ENCODE data around the gene SGPL1. TPM values are rescaled to one million over a fixed set of nuclear protein-coding genes. Genes with fewer than 3 reads are reported as not detected.

SGPL1 gene
- polyA plus RNA-seq, 4 donors = 39.6 to 66.2 (median 60.0) TPM

DNA sequence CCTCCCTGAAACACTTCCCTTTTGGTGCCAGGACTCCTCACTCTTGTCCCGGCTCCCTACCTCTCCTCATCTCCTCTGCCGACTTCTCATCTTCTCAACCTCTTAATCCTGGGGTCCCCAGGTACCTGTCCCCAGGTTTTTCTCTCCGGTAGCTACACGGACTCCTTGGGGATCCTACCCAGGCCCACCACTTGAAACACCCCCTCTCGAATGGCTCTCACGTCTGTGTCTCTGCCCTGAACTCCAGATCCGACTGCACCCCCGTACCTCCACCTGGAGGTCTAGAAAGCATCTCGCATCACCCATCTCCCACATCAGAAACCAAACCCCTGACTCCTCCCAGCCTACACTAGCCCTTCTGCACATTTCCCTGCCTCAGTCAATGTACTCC is 35.4 kb upstream of the SGPL1 start:
- no peak for DNase-seq (ENCODE audit: low read depth in 4 of 4, low spot score in 3 of 4)

DNA sequence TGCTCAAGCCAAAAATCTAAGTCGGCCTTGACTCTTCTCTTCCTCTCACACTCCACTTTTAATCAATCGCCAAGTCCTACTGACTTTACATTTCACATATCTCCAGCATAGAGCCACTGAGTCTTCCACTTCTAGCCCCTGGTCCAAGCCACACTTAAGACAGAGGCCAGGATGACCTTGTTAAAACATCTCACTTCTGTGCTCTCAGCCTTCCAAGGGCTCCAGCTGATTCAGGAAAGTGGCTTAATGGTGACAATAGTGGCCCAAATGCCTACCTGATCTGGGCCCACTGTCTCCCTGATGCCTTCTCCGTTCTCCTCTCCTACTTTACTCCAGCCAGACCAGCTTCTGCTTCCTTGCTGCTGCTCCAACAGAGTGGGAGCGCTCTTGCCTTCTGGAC is 35.0 kb upstream of the SGPL1 start:
- no peak for DNase-seq (ENCODE audit: low read depth in 4 of 4, low spot score in 3 of 4)

DNA sequence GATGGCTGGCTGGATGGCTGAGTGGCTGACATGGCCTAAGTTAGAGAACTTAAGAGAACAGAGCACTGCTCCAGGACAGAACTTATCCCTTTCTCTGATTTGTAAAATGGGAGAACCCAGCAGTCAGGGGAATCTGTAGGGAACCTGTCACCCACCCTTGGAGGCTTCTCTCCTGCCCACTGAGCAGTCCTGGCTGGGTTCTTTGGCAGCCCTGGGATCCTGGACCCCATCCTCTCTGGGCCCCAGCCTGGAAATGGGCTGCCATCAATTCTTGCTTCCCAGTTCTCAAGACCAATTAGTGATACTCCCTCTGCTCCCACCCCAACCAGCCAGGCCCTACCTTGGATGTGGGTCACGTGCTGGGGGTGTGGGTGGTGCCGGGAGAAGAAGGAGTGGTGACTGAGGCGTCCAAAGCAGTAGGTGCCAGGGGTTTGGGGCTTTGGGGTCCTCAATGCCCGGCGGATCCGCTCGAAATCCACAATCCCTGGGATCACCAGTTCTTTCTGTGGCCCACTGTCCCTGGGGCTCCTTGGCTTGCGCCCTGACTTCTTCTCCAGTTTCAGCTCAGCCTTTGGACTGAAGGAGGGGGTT is 34.2 kb upstream of the SGPL1 start:
- DNase-seq (ENCODE audit: low read depth in 4 of 4, low spot score in 3 of 4) = no peak

DNA sequence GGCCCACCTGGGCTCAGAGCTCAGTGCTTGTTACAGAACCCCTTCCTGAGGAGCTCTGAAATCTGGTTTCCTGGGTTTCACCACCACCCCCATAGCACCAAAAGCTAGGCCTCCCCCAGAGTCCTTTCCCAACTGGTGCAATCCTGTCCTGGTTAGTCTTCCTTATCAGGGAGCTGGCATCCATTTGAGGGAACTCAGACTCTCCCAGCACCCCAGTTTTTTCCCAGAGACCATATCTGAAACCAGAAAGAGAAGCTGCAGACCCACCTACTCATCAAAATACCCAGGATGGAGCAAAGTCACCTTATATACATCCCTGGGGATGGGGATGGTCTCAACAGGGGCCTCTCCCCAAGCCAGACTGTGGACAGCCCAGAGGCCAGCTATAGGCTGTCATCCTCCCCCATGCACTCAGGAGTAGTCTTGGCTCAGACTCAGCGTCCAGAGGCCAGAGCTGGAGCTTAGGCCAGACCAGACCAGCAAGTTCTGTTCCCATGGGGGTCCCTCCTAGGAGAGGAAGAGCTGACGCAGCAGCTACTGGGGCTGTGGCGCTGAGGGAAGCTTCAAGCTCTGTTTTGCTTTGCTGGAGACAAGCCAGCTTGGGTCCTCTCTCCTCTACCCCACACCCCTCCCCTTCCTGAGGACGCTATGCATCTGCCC is 33.5 kb upstream of the SGPL1 start:
- DNase-seq (ENCODE audit: low read depth in 4 of 4, low spot score in 3 of 4) = no peak

DNA sequence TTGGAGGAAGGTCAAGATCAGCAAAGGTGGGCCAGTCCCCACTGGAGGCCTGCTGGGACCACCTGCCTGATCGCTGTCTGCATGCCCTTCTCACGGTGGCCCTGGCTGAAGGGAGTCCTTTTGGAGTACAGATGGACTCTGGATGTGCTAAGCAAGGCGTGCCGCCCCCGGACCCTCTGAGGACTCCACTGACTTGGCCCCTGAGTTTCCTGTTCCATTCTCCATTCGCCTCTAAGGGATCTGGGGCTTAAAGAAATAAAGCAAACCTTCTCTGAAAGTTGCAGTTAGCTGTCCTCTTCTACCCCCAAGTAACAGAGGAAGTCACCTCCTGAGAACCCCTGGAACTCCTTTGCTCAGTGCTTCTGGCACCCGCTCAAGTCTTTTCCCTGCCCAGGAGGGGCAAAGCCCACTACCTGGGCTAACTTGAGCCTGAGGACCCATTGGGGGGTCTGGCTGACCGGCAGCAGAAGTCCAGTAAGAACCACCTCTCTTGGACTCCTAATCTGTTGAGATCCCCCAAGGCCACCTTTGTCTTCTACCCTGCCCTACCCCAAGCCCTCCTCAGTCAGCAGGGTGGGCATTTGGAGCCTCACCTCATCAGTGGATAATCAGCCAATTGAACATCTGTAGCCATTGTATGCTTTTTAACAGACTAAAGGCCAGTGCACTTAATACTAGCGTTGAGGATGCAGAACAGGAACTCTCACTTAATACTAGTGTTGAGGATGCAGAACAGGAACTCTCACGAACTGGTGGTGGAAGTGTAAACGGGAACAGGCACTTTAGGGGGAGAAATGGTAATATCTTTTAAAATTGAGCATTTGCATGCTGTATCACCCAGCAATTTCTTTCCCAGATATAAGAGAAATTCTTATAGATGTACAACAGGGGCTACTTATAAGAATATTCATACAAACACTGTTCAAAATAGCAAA is 32.7 kb upstream of the SGPL1 start:
- DNase-seq (ENCODE audit: low read depth in 4 of 4, low spot score in 3 of 4) = no peak

DNA sequence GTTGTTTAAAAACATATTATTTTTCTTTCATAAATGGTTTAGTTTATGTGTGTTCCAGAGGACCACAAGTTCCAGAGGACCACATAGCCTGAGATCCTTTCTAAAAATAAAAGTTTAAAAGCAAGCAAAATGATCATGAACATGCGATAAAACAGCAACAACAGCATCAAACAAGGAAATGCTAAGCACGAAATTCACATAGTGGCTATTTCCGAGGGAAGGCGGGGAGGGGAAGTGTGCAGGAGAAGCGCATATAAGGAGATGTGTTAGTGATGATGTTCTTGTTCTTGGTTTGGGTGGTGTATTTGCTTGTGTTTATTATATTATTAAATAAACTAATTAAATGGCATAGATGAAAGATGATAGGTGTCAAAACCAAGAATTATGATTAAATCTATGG is 31.7 kb upstream of the SGPL1 start:
- no peak for DNase-seq (ENCODE audit: low read depth in 4 of 4, low spot score in 3 of 4)

DNA sequence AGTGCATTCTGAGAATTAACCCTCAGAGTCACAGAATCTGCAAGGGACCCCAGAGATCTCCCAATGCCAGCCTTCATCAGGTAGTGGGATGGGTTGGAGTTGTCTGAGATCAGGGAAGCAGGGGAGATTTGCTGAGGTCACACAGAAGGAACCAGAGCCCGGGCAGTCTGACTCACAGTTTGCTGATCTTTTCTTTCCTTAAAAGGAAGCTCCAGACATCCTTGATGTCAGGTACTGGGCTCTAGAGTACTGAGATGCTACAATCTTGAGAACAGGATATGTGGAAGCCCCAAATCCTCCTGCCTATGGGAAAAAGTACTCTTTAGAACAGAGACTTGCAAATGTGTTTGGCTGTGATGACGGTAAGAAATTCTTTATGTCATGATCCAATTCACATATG is 31.3 kb upstream of the SGPL1 start:
- DNase-seq (ENCODE audit: low read depth in 4 of 4, low spot score in 3 of 4) = no peak

DNA sequence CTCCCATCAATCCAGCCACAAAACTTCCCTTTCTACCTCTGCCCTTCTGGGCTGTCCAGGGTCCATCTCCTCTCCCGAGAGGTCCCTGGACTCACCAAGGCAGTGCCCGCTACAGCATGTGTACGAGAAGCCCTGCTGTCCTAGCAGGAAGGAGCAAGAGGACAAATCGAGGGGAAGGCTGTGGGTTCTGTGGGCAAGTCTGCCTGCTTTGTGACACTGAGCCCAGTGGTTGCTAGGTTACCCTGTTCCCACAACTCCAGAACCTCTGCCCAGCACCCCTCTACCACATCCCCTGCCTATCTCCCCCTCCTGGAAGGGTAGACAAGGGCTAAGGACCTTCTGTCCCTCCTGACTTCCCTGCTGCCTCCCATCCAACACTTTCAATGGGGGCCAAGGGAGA is 30.6 kb upstream of the SGPL1 start, which contains the start of gene TBATA:
TSS of gene TBATA (minus strand) at position 188 of the 400 bp plus-strand sequence. CDS start 1,998 bp downstream, outside the sequence.
- DNase-seq (ENCODE audit: low read depth in 4 of 4, low spot score in 3 of 4) = no peak

DNA sequence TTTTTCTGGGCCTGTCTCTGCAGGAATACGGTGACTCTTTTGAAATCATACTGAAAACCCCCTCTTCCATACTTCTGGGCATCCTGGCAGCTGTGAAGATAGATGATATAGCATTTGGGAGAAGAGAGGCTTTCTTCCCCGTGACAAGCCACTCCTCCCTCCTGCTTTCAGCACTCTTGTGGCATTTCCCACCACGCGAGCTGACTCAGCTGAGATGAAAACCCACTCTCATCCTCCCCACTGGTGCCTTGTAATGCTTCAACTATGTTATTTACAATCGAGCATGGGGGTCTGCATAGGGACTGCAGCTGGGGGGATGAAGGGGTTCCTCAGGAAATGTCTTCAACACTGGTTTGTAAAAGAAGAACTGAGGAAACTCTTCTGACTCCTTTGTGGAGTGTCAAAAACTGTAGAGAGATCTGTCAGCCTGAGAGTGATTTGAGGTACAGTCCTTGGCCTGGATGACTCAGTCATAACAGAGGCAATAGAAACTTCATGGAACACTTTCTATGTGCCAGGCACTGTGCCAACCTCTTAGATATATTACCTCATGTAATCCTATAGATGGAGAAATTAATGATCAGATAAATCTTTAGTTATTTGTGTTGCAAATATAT is 28.8 kb upstream of the SGPL1 start:
- DNase-seq (ENCODE audit: low read depth in 4 of 4, low spot score in 3 of 4) = no peak

DNA sequence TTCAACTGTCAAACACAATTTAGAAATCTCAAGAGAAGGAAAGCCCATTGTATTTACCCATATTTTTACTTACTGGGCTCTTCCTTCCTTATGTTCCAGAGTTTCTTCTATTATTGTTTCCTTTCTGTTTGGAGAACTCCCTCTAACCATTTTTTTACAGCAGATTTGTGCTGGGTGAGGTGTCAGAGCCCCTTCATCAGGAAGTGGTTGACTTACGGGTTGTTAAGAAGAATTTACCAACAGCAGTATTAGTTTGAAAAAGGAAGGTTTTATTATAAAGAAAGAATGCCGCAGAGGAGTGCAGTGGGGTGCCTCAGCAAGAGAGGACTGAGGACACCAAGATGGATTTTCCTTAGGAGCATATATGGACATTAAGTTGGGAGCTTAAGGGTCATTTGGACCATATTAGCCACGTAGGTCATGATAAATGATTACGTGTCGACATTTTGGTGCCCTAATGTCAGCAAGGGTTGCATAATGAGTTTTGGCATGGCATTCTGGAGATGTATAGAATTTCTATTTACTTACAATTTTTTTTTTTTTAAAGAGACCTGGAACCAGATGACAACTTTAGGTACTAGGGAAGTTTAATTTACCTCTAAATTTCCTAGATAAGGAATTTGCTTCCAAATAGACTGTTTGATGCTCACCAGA is 24.2 kb upstream of the SGPL1 start:
- DNase-seq (ENCODE audit: low read depth in 4 of 4, low spot score in 3 of 4) = no peak

DNA sequence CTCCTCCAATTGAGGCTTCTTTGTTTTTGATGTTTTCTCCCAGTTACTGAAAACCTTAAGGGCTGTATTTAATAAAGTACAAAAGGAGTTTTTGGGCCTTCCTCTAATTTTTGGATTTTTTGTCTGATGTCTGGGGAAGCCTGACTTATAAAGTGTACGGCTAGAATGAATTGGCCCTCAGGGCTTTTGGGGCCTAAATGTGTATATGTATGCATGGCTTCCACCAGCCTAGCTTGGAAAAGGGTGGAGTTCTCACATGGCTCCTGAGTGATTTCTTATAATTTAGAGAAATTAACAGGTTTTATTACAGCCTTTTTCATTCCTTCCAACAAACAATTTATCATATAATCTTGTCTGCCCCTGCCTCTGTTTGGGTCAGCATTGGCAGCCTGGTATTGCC is 20.1 kb upstream of the SGPL1 start:
- DNase-seq (ENCODE audit: low read depth in 4 of 4, low spot score in 3 of 4) = no peak

DNA sequence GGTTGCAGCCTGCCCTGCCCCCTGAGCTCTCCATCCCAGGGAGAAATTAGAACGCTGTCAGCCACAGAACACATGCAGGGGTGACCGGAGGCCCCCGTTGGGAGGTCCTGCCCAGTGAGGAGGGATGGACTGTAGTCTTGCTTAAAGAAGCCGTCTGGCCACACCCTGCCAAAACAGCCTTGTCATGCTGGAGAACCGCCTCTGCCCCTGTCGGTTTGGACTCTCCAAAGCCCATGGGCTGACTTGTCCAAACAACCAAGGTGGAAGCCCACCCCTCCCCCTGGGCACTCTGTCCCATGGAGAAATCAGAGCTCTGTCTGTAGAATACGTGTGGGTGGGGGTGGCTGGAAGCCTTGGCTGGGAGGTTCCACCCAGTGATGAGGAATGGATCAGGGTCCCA is 17.9 kb upstream of the SGPL1 start:
- DNase-seq (ENCODE audit: low read depth in 4 of 4, low spot score in 3 of 4) = no peak

DNA sequence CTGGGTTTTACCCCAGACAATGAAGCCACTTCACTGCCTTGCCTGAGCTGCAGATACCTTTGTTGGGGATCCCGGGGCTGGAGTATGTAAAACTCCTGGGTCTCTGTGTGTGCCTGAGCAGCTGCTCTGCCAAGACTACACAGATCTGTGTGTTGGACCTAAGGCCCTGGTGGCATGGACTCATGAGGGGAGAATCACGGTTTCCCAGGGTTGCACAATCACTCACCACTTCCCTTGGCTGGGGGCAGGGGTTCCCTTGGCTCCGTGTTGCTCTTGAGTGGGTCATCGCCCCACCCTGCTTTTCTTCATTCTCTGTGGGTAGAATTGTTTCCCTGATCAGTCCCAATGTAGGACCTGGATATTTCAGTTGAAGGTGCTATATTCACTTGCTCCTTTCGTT is 16.6 kb upstream of the SGPL1 start:
- no peak for DNase-seq (ENCODE audit: low read depth in 4 of 4, low spot score in 3 of 4)

DNA sequence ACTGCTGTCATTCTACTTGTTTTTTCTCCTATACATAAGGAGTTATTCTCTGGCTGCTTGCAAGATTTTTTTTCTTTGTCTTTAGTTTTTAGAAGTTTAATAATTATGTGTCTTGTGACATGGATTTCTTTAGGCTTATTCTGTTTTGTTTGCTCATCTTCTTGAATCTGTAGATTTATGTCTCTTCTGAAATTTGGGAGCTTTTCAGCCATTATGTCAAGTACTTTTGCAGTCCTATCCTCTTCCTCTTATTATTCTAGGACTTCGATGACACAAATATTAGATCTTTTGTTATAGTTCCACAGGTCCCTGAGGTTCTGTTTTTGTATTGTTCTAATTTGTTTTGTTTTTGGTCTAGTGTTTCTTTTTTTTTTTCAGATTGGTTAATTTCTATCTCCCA is 13.9 kb upstream of the SGPL1 start:
- DNase-seq (ENCODE audit: low read depth in 4 of 4, low spot score in 3 of 4) = no peak

DNA sequence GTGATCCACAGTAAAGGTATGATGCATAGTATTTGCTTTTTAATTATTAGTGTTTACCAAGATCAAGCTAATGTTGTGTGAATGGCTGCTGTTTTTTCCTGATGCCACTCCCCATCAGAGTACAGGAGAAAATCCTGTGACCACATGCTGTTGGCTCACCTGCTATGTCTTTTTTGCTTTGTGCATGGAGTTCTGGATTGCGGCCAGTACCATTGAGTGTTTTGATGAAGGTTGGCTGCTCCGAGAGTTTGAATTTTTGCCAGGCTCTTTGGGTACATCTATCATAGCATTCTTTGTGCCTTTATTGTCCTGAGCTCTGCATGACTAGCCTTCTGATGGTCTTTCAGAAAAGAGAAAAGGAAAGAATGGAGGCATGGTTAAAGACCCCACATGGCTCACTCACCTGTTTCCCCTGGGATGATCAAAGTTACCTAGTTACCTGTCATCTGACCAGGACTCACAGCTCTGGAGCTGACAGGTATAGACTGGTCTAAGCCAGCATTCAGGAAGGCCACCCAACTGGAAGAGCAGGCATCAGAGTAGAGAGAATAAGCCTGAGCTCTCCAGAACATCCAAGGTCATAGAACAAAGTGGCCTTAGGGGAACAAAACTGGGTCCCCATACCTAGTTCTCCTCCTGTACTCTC is 11.8 kb upstream of the SGPL1 start:
- no peak for DNase-seq (ENCODE audit: low read depth in 4 of 4, low spot score in 3 of 4)

DNA sequence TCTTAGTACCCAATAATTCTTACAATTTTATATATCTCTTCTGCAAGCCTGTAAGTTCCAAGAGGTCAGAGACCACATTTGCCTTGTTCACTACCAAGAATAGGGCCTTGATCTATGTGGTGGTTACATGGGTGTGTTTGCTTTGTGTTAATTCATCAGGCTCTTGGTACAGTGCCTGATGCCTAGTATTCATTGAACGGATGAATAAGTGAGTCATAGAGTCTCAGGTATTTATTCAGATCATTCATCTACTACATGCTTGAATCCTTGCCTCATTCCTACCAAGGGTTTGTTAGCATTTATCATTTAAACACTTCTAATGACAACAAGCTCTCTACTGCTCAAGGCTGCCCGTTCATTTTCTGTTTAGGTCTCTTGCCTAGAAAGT is 11.3 kb upstream of the SGPL1 start:
- no peak for DNase-seq (ENCODE audit: low read depth in 4 of 4, low spot score in 3 of 4)

DNA sequence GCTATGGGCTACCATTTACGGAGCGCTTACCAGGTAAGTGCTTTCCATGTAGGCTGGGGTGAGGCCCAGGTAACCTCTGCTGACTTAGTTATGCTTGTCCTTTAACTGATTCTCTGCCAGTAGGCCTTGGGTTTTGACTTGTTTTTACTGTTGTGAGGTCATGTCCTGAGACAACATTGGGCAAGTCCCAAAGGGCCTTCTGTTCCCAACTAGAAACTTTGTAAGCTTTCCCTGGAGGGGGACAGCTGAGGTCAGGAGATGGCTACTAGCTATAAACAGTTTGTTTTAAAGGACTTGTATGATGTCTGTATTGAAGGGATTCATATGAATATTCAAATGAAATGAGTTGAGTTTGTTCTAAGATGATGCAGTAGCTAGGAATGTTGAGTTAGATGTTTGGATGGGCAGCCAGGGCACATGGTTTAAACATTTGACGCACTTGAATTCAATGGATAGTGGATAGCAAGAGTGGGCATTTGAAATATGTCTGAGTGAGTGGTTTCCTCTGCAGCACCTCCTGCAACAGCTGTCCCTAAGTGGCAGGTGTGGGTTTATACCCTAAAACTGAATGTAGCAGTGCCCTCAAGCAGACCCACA is 10.0 kb upstream of the SGPL1 start:
- no peak for DNase-seq (ENCODE audit: low read depth in 4 of 4, low spot score in 3 of 4)

DNA sequence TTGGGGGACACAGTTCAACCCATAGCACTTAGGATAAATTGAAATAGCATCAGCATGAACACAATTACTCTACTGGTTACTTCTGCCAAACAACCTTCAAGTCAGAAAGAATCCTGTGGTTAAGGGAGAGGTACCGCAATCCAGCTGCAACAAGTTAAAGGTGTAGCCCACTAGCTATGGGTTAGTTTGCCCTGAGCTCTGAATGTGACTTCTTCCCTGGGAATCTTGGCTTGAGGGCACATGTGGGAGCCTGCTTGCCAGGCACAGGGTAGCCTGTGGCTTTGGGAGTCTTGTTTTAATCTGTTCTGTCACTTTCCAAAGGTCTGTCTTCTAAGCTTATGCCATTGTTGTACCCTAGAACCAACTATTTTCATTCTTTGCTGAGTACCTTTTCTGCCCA is 8.9 kb upstream of the SGPL1 start:
- no peak for DNase-seq (ENCODE audit: low read depth in 4 of 4, low spot score in 3 of 4)

DNA sequence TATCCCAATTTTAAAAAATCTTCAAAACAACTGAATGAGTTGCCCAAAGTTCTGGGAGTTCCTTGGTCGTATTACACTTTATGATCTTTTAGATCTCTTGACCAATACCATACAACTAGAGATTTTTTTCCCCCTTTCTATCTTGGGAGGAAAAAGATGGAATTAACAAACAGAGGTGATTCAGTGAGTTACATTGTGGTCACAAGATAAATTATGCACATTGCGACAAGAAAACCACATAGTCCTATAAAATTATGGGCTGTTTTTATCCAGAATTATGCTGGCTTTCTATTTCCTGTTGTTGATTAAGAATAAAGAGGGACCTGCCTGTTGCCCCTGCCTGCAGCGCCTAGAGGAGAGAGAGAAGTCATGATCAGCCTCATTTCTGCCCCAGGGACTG is 8.2 kb upstream of the SGPL1 start:
- no peak for DNase-seq (ENCODE audit: low read depth in 4 of 4, low spot score in 3 of 4)

All from left renal pelvis (tissue), 4 donors.